Fibroblast of villous mesenchyme (primary cell): ENCODE measurements around the gene APEH. TPM values are rescaled to one million over a fixed set of nuclear protein-coding genes. Genes with fewer than 3 reads are reported as not detected.
A peak's percentile ranks its signal among the peaks of the same experiment; 100 is the strongest.

ENCODE experiments used
- DNase-seq: peaks from one replicate; pipeline ENCODE4 v3.0.0-alpha.2; 2010; ENCODE audit warnings: low read depth
- H3K4me3 ChIP-seq: 2 replicates; pipeline ENCODE4 v1.5.1; 2011; ENCODE audit warnings: low read depth, mild to moderate bottlenecking, low read length
- total RNA-seq: library from RNA; depleted of rRNA; stranded (reverse); fragments of >200 nt; gene quantifications from 2 replicates; pipeline ENCODE4 v1.2.3, GENCODE V29; 2012
- TF ChIP-seq, protein P1 (sequence below): IDR thresholded peaks from 2 replicates; pipeline ENCODE4 v1.5.1; 2012; ENCODE audit warnings: low read depth, mild to moderate bottlenecking, low read length; ENCODE audit not compliant: insufficient read depth

Gene APEH
- total RNA-seq, 1 donor = 109 TPM

DNA sequence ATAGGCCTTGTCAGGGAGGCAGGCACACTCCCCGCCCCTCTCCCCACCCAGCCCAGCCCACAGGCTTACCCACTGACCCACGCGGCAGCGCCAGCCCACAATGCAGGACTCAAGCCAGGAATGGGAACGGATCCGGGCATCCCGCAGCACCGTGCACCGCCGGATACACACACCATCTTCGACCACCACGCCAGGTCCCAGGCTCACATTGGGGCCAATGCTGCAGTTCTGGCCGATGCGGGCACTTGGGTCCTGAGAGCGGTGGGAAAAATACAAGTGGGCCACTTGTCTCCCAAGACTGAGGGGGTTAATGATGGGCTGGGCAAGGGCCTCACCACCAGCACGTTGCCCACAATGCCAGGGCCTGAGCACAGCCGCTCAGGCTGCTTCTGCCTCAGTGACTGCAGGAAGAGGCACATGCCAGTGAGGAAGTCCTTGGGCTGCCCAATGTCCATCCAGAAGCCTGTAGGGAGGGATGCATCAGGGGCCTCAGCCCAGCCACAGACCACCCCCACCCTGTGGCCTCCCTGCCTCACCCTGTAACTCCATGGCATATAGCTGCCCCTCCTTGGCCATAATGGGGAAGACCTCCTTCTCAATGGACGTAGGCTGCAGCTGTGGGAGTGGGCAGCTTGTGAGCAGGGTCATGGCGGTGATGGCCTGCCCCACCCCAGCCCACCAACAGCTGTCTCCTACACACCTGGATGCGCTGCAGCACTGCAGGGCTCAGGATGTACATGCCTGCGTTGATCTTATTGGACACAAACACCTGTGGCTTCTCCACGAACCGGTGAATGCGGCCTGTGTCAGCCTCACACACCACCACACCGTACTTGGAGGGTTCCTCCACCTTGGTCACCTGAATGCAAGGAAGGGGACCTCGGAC lies 48.0 kb downstream of the APEH start:
- TF ChIP-seq, protein P1, sequence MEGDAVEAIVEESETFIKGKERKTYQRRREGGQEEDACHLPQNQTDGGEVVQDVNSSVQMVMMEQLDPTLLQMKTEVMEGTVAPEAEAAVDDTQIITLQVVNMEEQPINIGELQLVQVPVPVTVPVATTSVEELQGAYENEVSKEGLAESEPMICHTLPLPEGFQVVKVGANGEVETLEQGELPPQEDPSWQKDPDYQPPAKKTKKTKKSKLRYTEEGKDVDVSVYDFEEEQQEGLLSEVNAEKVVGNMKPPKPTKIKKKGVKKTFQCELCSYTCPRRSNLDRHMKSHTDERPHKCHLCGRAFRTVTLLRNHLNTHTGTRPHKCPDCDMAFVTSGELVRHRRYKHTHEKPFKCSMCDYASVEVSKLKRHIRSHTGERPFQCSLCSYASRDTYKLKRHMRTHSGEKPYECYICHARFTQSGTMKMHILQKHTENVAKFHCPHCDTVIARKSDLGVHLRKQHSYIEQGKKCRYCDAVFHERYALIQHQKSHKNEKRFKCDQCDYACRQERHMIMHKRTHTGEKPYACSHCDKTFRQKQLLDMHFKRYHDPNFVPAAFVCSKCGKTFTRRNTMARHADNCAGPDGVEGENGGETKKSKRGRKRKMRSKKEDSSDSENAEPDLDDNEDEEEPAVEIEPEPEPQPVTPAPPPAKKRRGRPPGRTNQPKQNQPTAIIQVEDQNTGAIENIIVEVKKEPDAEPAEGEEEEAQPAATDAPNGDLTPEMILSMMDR = no peak
- peak overlapping the region; percentile 100 for H3K4me3 ChIP-seq
- DNase-seq = no peak

DNA sequence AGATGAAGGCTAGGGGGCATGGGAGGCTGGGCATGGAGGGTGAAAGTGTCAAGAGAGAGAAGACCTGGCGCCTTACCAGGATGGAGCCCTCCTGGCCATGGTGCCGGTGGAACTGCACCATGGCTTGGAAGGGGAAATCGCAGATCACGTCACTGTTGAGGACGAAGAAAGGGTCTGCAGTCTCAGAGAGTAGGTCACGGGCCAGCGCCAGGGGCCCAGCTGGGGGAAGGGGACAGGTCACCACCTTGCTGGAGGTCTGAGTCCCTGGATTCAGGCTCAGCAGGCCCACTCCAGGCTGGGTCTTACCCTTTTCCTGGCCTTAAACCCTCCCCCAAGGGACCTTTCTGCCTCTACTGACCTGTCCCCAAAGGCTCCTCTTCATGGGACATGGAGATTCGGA lies 48.7 kb downstream of the APEH start:
- peak overlapping the region; percentile 100 for H3K4me3 ChIP-seq
- no peak for DNase-seq
- TF ChIP-seq, protein P1 = no peak

DNA sequence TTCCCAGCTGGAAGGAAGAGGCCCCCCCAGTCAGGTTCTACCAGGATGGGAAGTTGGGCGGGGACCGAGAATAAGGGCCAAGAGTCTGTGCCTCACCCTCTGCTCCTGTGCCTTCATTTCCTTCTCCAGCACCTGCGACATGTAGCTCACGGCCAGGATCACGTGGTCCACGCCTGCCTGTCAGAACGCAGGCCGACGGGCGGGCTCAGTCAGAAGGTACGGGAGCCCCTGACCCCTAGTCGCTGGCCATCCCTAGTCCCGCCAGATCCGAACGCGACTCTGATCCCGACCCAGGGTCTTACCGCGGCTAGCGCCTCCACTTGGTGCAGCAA lies 49.1 kb downstream of the APEH start:
- TF ChIP-seq, protein P1 = no peak
- H3K4me3 ChIP-seq = peak overlapping the region; percentile 100
- peak; percentile 59 for DNase-seq

DNA sequence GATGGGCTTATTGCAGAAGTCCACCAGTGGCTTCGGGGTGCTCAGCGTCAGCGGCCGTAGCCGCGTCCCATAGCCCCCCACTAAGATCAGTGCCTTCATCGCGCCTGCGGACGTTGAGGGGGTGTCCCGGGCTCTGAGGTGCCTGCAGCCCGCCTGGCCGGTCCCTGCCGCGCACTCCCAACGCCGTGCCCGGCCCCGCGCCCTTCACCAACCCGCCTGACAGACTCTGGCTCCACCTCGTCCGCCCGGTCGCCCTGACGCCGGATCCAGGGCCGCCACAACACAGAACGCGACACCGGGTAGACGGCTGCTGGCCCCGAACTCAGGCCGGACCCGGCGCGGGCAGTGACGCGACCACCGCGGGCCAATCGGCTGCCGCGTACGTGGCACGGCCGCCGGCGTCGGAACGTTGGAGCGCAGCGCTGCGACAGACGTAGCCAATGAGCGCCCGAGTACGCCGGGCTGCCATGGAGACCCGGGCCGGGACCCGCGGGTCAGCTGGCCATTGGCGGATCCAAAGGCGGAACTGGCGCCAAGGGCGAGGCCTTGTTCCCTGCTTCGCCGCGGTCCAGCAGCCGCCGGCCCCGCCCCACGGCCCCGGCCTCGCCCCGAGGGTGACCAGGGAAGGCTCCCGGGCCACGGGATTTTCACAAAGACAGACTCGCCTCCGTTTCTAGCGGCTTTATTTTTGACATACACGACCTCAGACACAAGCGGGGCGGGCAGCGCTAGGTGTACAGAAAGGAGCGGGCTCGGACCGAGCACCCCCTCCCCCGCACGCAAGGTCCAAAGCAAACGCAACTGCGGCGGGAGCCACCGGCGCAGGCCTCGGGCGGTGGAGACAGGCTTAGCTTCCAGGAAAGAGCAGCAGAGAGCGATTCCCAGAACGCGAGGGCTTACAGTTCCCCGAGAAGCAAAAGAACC lies 49.7 kb downstream of the APEH start, which contains the start of gene GMPPB:
Gene GMPPB (minus strand): TSS at position 324 of the 924 bp plus-strand sequence. CDS start 225 bp downstream, at position 99.
- TF ChIP-seq, protein P1 = no peak
- DNase-seq = peak; percentile 97

DNA sequence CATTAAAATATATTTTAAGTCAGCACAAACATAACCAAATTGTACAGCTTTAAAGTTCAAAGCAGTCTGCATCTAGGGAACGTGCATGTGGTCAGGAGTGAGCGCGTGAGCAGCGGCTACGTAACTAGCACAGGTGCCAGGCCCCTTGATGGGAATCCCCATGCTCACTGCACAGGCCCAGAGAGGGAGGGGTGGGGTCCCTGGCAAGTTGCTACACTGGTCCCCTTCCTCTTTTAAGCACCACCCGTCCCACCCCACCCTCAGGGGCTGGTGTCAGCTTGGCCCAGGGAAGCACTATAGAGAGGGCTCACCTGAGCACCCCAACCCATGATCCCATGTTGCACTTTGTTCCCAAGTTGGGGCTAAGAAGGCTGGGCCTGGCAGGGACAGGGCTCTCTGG lies 50.4 kb downstream of the APEH start:
- peak; percentile 50 for DNase-seq
- TF ChIP-seq, protein P1 = no peak
- H3K4me3 ChIP-seq = peak overlapping the region; percentile 65

More for the DNA sequence above, 49.7 kb downstream of the APEH start, which contains the start of gene GMPPB:
- H3K4me3 ChIP-seq = peak within 1 kb of the TSS; percentile 100

DNA sequence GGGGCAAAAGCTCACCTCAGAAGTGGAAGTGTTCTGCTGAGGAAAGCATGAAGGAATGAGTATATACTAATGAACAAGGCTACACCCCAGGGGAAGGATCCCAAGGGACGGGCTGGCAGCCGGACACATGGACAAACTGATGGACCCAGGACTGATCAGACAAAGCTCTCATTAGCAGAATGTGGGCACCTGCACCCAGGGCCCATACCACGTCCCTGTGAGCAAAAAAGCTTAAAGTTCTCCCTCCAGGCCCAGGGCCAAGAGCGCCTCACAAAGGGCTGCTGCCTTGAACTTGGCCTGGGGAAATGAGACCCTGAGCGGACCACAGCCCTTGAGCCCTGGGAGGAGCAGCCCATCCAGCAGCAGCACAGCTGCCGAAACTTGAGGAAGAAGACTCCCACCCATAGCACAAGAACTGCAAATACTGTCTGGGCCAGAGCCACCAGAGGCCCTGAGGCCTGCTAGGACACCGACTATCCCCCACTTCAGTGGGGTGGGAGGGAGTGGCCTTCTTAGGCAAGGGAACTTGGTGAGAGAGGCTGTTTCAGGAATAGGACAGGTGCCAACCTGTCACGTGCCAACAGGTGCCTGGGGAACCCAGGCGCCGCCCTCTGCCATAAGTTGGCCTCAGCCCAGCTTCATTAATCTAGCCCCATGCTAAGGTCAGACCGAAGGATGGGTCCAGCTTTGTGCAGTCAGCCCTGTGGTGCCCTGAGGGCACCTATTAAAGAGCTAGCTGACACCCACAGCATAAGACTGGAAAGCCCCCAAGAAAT lies 51.9 kb downstream of the APEH start:
- TF ChIP-seq, protein P1 = no peak
- no peak overlapping the region for H3K4me3 ChIP-seq
- no peak for DNase-seq
